HG03175 (cell line): ENCODE results near the gene ATP6V0C.

ENCODE experiments used
- ATAC-seq: cut with Tn5 transposase; IDR thresholded peaks from one replicate; pipeline ENCODE4 v1.9.1; 2021; ENCODE audit warnings: mild to moderate bottlenecking, moderate library complexity; ENCODE audit not compliant: unreplicated experiment

Gene ATP6V0C

GRCh38 chr16:2513405-2514332, at the start of gene ATP6V0C:
TSS of gene ATP6V0C (plus strand) at chr16:2513952. CDS start at chr16:2514104, 152 bp downstream.
- ATAC-seq = peak; percentile 74

- no peak for ATAC-seq
Measured at GRCh38 chr16:2464333-2464732, 49.4 kb upstream of the ATP6V0C start.

GRCh38 chr16:2465653-2466415, 47.9 kb upstream of the ATP6V0C start:
- ATAC-seq = no peak

GRCh38 chr16:2466667-2467527, 46.9 kb upstream of the ATP6V0C start:
- no peak for ATAC-seq

GRCh38 chr16:2467528-2468232, 46.1 kb upstream of the ATP6V0C start:
- no peak for ATAC-seq

- ATAC-seq = no peak
Measured at GRCh38 chr16:2468233-2468724, 45.5 kb upstream of the ATP6V0C start.

- no peak for ATAC-seq
Measured at GRCh38 chr16:2468725-2469398, 44.9 kb upstream of the ATP6V0C start.

- ATAC-seq = no peak
Measured at GRCh38 chr16:2469399-2470233, 44.1 kb upstream of the ATP6V0C start.

GRCh38 chr16:2470234-2470601, 43.5 kb upstream of the ATP6V0C start:
- ATAC-seq = no peak

- ATAC-seq = no peak
Measured at GRCh38 chr16:2470603-2471015, 43.1 kb upstream of the ATP6V0C start.

- no peak for ATAC-seq
Measured at GRCh38 chr16:2471016-2471652, 42.6 kb upstream of the ATP6V0C start, which contains the start of gene NTN3. TSS of gene NTN3 (plus strand) at chr16:2471297. CDS start at chr16:2471702, 405 bp downstream.

- no peak for ATAC-seq
Measured at GRCh38 chr16:2471653-2472487, 41.9 kb upstream of the ATP6V0C start.

- ATAC-seq = no peak
Measured at GRCh38 chr16:2472488-2472864, 41.3 kb upstream of the ATP6V0C start.

- no peak for ATAC-seq
Measured at GRCh38 chr16:2472885-2473445, 40.8 kb upstream of the ATP6V0C start.

- no peak for ATAC-seq
Measured at GRCh38 chr16:2473446-2473926, 40.3 kb upstream of the ATP6V0C start.

GRCh38 chr16:2473999-2474876, 39.5 kb upstream of the ATP6V0C start:
- ATAC-seq = peak; percentile 29
